Middle frontal gyrus (tissue), 1 donor: ENCODE data around the gene KLHL14.

ENCODE experiments used
- DNase-seq: peaks from one replicate; pipeline ENCODE4 v3.0.0-alpha.2; 2015; ENCODE audit warnings: low spot score; ENCODE audit errors: extremely low spot score

KLHL14 gene

GRCh38 chr18:32770666-32771168 is 2.1 kb downstream of the KLHL14 start:
- no peak for DNase-seq

- no peak for DNase-seq
Observed at GRCh38 chr18:32770054-32770665, 2.7 kb downstream of the KLHL14 start.

GRCh38 chr18:32769586-32770053 is 3.2 kb downstream of the KLHL14 start:
- no peak for DNase-seq

GRCh38 chr18:32769071-32769585 is 3.7 kb downstream of the KLHL14 start:
- DNase-seq, result no peak

- DNase-seq, result no peak
Observed at GRCh38 chr18:32767400-32767799, 5.4 kb downstream of the KLHL14 start.

GRCh38 chr18:32764611-32765244 is 8.1 kb downstream of the KLHL14 start:
- no peak for DNase-seq

GRCh38 chr18:32763293-32763692 is 9.5 kb downstream of the KLHL14 start:
- DNase-seq, result no peak

GRCh38 chr18:32761231-32761630 is 11.6 kb downstream of the KLHL14 start:
- no peak for DNase-seq

- DNase-seq, result no peak
Observed at GRCh38 chr18:32760391-32760790, 12.4 kb downstream of the KLHL14 start.

GRCh38 chr18:32759611-32760167 is 13.1 kb downstream of the KLHL14 start:
- DNase-seq, result no peak

- no peak for DNase-seq
Observed at GRCh38 chr18:32754508-32755263, 18.1 kb downstream of the KLHL14 start.

- no peak for DNase-seq
Observed at GRCh38 chr18:32753656-32754260, 19.1 kb downstream of the KLHL14 start.

GRCh38 chr18:32750328-32750727 is 22.5 kb downstream of the KLHL14 start:
- peak; percentile 37 for DNase-seq

GRCh38 chr18:32749809-32750208 is 23.0 kb downstream of the KLHL14 start:
- DNase-seq, result no peak

GRCh38 chr18:32742579-32742978 is 30.2 kb downstream of the KLHL14 start:
- no peak for DNase-seq

GRCh38 chr18:32735781-32736180 is 37.0 kb downstream of the KLHL14 start:
- DNase-seq, result no peak

- DNase-seq, result no peak
Observed at GRCh38 chr18:32734442-32734841, 38.4 kb downstream of the KLHL14 start.

GRCh38 chr18:32732165-32732564 is 40.7 kb downstream of the KLHL14 start:
- DNase-seq, result no peak

- DNase-seq, result no peak
Observed at GRCh38 chr18:32730620-32731091, 42.2 kb downstream of the KLHL14 start.

- DNase-seq, result no peak
Observed at GRCh38 chr18:32730068-32730467, 42.8 kb downstream of the KLHL14 start.
